Measurements from ENCODE around the gene CCDC85C. TPM values are rescaled to one million over a fixed set of nuclear protein-coding genes. Genes with fewer than 3 reads are reported as not detected.

The CCDC85C gene
- total RNA-seq, 2 donors from 2014 or later, result 35.1 to 47.2 TPM

- Histone ChIP-seq H3K4me3 (no peak overlapping the region), H3K9me3 (no peaks in the 10 kb centered on the region), H3K27me3 (replicated peaks; ENCODE audit: insufficient read depth) (no peaks in the 10 kb centered on the region), H3K4me1 (replicated peaks) (peaks cover 82% of the 10 kb centered on the region), H3K27ac (peak overlapping the region; percentile 60 to 93), H3K36me3 (no peaks in the 10 kb centered on the region)
- no peak for DNase-seq (ENCODE audit: low spot score)
- intact Hi-C loops (cut with DNase I), result loop anchor here (2.0 kb wide), 1 partner anchor 29 kb away; no protein-coding TSS in a partner anchor
- WGBS, result 74% methylated on average over 11 of the region's 15 CpGs
- TF ChIP-seq POLR2AphosphoS5 (IDR thresholded peaks at IDR 0.05) (no peak), POLR2A (IDR thresholded peaks at IDR 0.05) (no peak), CTCF (IDR thresholded peaks at IDR 0.05) (no peak)
Measured at GRCh38 chr14:99573436-99574098, 30.4 kb downstream of the CCDC85C start.

GRCh38 chr14:99573000-99573330 is 31.0 kb downstream of the CCDC85C start:
- Histone ChIP-seq H3K36me3 (no peaks in the 10 kb centered on the region), H3K4me3 (no peak overlapping the region), H3K27me3 (replicated peaks; ENCODE audit: insufficient read depth) (no peaks in the 10 kb centered on the region), H3K9me3 (no peaks in the 10 kb centered on the region), H3K4me1 (replicated peaks) (peaks cover 82% of the 10 kb centered on the region), H3K27ac (peak overlapping the region; percentile 76 to 93)
- DNase-seq (ENCODE audit: low spot score), result no peak
- WGBS, result 79% methylated on average over 16 of the region's 16 CpGs
- no peak for TF ChIP-seq POLR2A (IDR thresholded peaks at IDR 0.05)
- no peak for TF ChIP-seq CTCF (IDR thresholded peaks at IDR 0.05)
- no peak for TF ChIP-seq POLR2AphosphoS5 (IDR thresholded peaks at IDR 0.05)
- intact Hi-C loops (cut with DNase I), result no loop called here

GRCh38 chr14:99572173-99572999 is 31.6 kb downstream of the CCDC85C start:
- intact Hi-C loops (cut with DNase I), result no loop called here
- no peaks in the 10 kb centered on the region for H3K36me3 ChIP-seq
- TF ChIP-seq POLR2AphosphoS5 (IDR thresholded peaks at IDR 0.05) (no peak), CTCF (IDR thresholded peaks at IDR 0.05) (no peak), POLR2A (IDR thresholded peaks at IDR 0.05) (no peak)
- no peaks in the 10 kb centered on the region for H3K27me3 ChIP-seq (replicated peaks; ENCODE audit: insufficient read depth)
- DNase-seq (ENCODE audit: low spot score), result peak; percentile 18
- H3K4me3 ChIP-seq, result no peak overlapping the region
- H3K9me3 ChIP-seq, result no peaks in the 10 kb centered on the region
- peak overlapping the region; percentile 76 to 93 for H3K27ac ChIP-seq
- WGBS, result 62% methylated on average over 18 of the region's 18 CpGs
- H3K4me1 ChIP-seq (replicated peaks), result peaks cover 81% of the 10 kb centered on the region

- peak overlapping the region; percentile 76 to 93 for H3K27ac ChIP-seq
- H3K4me1 ChIP-seq (replicated peaks), result peaks cover 78% of the 10 kb centered on the region
Measured at GRCh38 chr14:99571303-99571986, 32.6 kb downstream of the CCDC85C start.

More at GRCh38 chr14:99571303-99571986, 32.6 kb downstream of the CCDC85C start:
- Histone ChIP-seq H3K9me3 (no peaks in the 10 kb centered on the region), H3K27me3 (replicated peaks; ENCODE audit: insufficient read depth) (no peaks in the 10 kb centered on the region), H3K4me3 (no peak overlapping the region), H3K36me3 (no peaks in the 10 kb centered on the region)
- intact Hi-C loops (cut with DNase I), result no loop called here
- peak; percentile 81 for DNase-seq (ENCODE audit: low spot score)
- 19% methylated on average over 10 of the region's 10 CpGs for WGBS
- TF ChIP-seq CTCF (IDR thresholded peaks at IDR 0.05) (no peak), POLR2A (IDR thresholded peaks at IDR 0.05) (no peak), POLR2AphosphoS5 (IDR thresholded peaks at IDR 0.05) (peak; percentile 95)

All from prostate gland (tissue), 2 donors.